Omental fat pad (tissue), 4 donors: ENCODE measurements around the gene LPP. TPM values are rescaled to one million over a fixed set of nuclear protein-coding genes. Genes with fewer than 3 reads are reported as not detected.

Experiments used
- ATAC-seq: fragments of 150-250 bp; one replicate; pipeline ENCODE4 v1.9.1; 2016; ENCODE audit warnings: mild to moderate bottlenecking, moderate library complexity; ENCODE audit not compliant: low FRiP score
- DNase-seq: peaks from one replicate; pipeline ENCODE4 v3.0.0-alpha.2; 2019; ENCODE audit warnings: low spot score
- CTCF ChIP-seq, 3 donors: fragments of 450-650 bp; IDR thresholded peaks; one replicate each; pipeline ENCODE4 v1.5.1; 2016 to 2017; ENCODE audit warnings: antibody characterized with exemption in 3 of 3, mild to moderate bottlenecking in 3 of 3, moderate library complexity in 2 of 3
- total RNA-seq, 4 donors: library from RNA; depleted of rRNA; stranded (reverse); fragments of >200 nt; gene quantifications; one replicate each; pipeline ENCODE4 v1.1.0, GENCODE V29; 2016

LPP gene
- total RNA-seq, 4 donors from 2014 or later, result 113 to 302 (median 126) TPM

DNA sequence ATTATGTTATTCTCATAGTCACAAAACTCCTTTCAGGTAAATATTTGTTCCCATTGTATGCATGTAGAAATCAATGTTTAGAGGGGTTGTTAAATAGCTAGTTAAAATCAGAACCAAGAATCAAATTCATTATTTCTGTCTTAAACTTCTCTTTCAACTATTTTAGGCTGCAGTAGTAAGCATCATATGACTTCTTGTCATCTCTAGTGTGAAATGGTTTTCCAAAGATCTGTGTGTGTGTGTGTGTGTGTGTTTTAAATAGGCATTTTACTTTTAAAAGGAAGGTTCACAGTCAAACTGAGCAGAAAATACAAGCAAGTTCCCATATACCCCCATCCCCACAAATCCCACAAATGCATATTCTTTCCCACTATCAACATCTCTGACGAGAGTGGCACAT, 506.5 kb downstream of the LPP start:
- DNase-seq, result no peak
- no peak for TF ChIP-seq CTCF (IDR thresholded peaks at IDR 0.05)
- no peak for ATAC-seq

DNA sequence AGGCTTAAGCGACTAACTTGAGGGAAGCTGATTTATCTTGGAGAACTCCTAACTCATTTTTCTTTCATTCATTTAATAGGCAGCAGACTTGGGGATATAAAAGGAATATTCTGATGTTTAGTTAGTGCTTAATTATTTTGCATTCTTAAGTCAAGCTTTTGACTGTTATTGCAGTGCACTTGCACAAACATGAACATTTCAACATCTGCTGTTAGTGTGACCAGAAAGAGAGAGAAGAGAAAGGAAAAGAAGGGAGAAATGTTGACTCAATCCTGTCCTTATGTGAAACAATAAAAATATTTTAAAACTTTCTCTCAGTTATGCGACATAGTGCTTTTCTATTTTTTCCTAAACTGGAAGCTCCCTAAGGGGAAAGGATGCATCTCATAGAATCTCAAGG, 507.8 kb downstream of the LPP start:
- TF ChIP-seq CTCF (IDR thresholded peaks at IDR 0.05), result no peak
- ATAC-seq, result no peak
- DNase-seq, result no peak

DNA sequence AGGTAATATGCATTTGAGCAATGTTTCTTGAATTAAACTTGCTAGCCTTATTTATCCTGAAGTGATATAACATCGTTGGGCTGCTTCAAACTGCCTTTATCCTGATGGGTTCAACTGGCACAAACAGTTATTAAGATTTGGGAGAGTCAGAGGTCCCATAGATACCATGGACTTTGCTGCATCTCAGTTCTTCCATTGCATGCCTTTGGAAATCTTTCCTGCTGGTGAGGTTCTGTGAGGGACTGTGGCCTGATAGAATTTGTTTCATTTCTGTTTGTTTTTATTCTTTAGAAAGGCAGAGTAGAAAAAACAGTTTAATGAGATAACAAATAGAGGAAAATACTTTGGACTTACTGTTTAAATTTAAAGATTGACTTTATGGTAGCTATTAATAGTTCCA, 508.3 kb downstream of the LPP start:
- no peak for DNase-seq
- ATAC-seq, result no peak
- TF ChIP-seq CTCF (IDR thresholded peaks at IDR 0.05), result no peak

DNA sequence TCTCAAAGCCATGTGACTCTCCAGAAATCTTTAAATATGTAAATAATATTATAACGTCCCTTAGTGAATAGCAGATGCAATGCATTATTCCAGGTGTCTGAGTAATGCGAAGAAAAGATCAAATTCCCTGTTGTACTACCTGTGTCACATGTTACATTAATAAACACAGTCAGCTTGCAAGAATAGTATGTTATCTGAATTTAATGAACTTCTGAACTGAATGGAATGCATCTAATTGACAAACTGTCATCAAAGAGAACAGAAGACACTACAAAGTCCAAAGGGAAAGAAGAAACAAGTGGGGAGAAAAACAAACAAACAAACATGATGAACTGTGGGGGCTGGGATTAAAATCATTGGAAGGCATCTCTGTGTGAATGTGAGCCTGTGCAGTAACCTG, 508.8 kb downstream of the LPP start:
- ATAC-seq (no peak), DNase-seq (no peak)

GRCh38 chr3:188663839-188664238, 509.9 kb downstream of the LPP start:
- ATAC-seq, result no peak
- DNase-seq, result no peak
- no peak for TF ChIP-seq CTCF (IDR thresholded peaks at IDR 0.05)

More for the DNA sequence above, 508.8 kb downstream of the LPP start:
- TF ChIP-seq CTCF (IDR thresholded peaks at IDR 0.05), result no peak

DNA sequence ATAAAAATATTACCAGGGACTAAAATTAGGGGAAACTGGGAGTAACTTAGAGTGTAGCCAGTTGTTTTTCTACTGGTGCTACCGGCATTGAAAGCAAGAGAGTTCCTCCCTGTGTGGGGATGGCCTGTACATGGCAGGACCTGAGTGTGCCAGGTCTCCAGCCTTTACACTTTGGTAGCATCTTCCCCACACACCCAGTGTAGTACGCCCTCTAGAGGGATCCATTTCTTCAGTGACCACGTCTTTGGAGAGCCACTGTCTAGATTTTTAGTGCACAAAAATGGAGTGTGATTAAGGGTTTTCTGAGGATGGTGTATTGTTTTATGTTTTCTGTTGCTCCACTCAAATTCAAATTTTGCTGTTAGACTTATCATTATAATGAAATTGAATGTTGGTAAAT, 510.8 kb downstream of the LPP start:
- ATAC-seq (no peak), DNase-seq (no peak)
- no peak for TF ChIP-seq CTCF (IDR thresholded peaks at IDR 0.05)

DNA sequence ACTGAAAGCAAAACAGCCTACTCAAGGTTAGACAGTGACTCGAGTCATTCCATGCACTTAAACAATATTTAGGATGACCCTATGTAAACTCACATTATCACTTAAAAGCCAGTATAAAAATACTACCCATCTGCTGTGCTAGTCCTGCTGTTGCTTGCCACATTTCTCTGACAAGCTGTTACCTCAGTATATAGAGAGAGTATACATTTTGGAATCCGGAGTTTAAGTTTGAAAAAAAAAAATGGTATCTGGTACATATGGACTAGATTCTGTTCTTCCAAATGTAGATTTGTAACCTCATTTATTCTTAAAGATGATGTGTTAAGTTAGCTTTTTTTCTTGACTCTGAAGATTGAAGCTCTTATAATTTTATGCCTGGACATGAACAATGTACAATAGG, 514.0 kb downstream of the LPP start:
- ATAC-seq, result no peak
- no peak for TF ChIP-seq CTCF (IDR thresholded peaks at IDR 0.05)
- no peak for DNase-seq
